Left renal pelvis (tissue), 4 donors: ENCODE data around the gene CERS1. TPM values are rescaled to one million over a fixed set of nuclear protein-coding genes. Genes with fewer than 3 reads are reported as not detected.

Source experiments
- DNase-seq, 4 donors: peaks; one replicate each; pipeline ENCODE4 v3.0.0-alpha.2; 2013; ENCODE audit warnings: low read depth in 4 of 4, low spot score in 3 of 4
- polyA plus RNA-seq, 4 donors: library from polyadenylated mRNA; unstranded; fragments of 120-200 nt; gene quantifications; one replicate each; pipeline ENCODE4 v1.2.1, GENCODE V29; 2013; ENCODE audit not compliant: insufficient read length in 4 of 4

CERS1 gene
- polyA plus RNA-seq, 4 donors: 6.3 to 8.3 (median 6.7) TPM

- DNase-seq: no peak
These were observed 51.1 kb downstream of the CERS1 start for GRCh38 chr19:18844806-18845329.

GRCh38 chr19:18843960-18844359 is 52.0 kb downstream of the CERS1 start:
- no peak for DNase-seq

GRCh38 chr19:18842166-18842565 is 53.8 kb downstream of the CERS1 start:
- no peak for DNase-seq

DNA sequence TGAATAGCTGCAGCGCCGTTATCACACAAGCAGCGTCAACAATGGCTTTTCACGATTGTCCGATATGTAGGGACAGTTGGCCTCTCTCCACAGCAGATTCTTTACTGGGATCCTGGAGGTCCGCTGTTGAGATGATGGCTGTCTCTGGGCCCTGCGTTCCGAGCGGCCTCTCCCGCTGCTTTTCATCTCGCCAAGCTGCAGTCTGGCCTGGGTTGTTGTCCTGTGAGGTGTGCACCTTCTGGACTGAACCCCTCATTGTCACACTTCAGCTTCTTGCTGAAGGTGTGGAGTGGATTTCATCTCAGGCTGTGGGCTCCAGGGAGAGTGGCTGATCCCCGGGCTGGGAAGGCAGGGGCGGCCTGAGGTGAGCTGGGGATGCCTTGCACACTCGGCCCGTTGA is 54.6 kb downstream of the CERS1 start:
- no peak for DNase-seq

- DNase-seq: no peak
These were observed 55.4 kb downstream of the CERS1 start for GRCh38 chr19:18840288-18841267.

DNA sequence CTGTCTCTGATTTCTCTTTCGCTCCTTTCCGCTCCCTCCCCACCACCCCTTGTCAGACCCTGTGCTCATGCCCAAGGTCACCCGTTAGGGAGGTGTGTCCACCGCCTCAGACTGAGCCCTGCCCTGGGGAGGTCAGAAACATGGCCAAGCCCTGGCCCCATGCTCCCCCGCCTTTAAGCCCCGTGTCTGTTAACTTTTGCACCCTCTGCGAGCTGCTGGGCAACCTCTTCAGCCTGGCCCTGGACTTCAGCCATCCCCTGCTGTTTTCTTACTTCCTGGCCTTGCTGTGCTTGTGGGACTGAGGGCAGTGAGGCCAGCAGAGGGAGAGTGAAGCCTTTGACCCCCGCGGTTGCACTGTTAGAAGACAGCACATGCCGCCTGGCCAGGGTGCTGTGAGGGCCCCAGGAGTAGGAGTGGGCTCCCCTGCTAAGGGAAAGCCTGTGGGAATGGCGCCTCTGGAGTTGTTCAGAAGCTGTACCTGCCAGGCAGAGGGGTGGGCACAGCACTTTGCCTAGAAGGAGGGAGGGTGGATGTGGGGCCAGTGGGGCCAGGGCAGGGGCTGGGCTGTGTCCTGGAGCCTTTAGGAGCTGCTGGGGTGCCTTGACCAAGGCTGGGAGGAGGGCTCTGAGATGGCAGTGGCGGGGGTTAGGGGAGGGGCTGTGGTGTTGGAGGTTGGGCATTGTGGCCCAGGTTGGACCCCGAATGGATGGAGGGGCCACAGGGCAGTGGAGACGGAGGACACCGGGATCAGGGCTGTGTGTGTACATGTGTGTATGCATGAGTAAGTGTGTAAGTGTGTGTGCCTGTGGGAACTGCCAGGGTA is 56.3 kb downstream of the CERS1 start:
- DNase-seq: no peak

GRCh38 chr19:18834644-18834984 is 61.3 kb downstream of the CERS1 start:
- no peak for DNase-seq

- DNase-seq: no peak
These were observed 61.9 kb downstream of the CERS1 start for GRCh38 chr19:18833849-18834643.

DNA sequence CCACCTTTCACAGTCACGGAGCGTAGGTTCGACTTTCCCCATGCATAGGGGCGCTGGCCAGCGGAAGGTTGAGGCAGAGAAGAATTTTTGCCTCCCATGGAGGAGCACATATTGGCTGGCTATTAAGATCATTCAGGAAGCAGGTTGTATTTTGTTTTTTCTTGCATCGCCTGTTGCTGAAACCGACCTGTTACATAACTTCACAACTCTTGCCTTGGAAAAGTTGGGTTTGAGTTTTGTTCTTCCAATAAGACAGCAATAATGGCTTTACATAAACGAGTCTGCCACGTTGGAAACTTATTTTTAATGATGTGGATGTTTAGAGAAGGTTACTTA is 62.8 kb downstream of the CERS1 start:
- DNase-seq: no peak

DNA sequence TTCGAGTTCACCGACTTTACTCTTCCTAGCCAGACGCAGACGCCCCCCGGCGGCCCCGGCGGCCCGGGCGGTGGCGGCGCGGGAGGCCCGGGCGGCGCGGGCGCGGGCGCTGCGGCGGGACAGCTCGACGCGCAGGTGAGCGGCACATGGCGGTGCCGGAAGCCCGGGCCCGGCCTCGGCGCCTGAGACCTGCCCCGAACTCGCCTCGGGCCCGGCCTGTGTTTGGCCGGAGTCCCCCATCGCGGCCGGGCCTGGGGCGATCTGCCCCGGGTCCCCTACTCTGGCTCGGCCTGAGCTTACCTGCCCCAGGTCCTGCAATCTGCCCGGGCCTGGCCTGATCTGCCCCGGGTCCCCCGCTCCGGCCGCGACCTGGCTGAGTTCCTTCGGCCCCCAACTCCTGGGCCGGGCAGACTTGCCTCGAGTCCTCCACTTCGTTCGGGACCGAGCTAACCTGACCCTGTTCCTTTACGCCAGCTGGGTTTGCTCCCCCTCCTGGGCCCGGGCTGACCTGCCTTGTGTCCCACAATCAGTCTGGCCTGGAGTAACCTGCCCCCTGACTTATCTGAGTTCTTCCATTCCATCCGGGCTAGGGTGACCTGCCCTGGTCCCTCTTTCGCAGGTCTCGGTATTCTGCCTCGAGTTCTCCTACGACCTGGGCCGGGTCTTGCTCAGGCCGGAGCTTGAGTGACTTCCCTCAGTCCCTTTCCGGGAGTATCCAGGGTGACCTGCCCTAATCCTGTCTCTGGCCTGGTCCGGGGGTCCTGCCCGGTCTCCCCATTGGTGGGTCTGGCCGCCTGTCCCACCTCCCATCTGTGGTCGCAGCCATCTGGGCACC is 63.4 kb downstream of the CERS1 start:
- no peak for DNase-seq

- DNase-seq: peak; percentile 86 to 90 (median 90)
These were observed 64.2 kb downstream of the CERS1 start, which contains the start of gene UPF1 for GRCh38 chr19:18831524-18832305. UPF1 (plus strand) TSS chr19:18831959; CDS start chr19:18832210, 251 bp downstream.

DNA sequence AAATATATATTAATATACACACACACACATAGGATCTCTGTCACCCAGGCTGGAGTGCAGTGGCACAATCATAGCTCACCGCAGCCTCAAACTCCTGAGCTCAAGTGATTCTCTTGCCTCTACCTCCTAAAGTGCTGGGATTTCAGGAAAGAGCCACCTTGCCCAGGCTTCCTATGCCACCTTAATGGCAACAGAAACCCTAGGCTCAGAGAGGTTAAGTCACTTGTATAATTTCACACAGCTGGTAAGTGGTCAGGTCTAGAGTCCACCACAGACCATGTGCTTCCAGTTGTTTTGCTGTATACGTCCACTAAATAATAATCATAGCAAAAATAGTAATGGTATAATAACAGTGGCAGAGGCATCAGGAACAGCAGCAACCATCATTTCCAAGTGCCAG is 65.5 kb downstream of the CERS1 start:
- no peak for DNase-seq

DNA sequence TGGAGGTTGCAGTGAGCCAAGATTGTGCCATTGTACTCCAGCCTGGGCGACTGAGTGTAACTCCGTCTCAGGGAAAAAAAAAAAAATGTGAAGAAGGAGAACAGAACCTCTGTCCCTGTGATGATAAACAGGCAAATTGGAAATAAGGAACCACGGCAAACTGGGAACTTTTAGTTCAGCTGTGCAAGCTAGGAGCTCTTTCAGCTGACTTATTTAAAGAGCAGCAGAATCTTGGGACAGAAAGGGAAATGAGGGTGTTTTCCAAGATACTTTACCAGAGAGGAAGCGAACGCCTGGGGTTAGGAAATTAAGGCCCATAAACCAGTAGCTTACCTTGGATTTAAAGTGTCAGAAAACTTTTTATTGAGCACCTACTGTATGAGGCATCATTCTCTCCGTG is 67.2 kb downstream of the CERS1 start:
- no peak for DNase-seq

Other genes starting within 250 kb of the CERS1 start
- gene CRTC1, start 212.5 kb downstream of the CERS1 start, polyA plus RNA-seq: 10 to 100 TPM; 15.8 to 29.6 (median 17.5) TPM
- under 1 TPM; 0.20 to 0.45 (median 0.29) TPM for gene COMP, start 104.9 kb downstream of the CERS1 start, polyA plus RNA-seq
- 10 to 100 TPM; 33.0 to 62.5 (median 51.6) TPM for gene UPF1, start 64.2 kb downstream of the CERS1 start, polyA plus RNA-seq
- gene COPE, start 23.2 kb upstream of the CERS1 start, polyA plus RNA-seq: 100 to 1,000 TPM in 2 of 4 donors, 10 to 100 TPM in 2; 86.5 to 125 (median 98.0) TPM
- 10 to 100 TPM; 33.4 to 51.5 (median 41.4) TPM for gene DDX49, start 23.6 kb upstream of the CERS1 start, polyA plus RNA-seq
- gene HOMER3, start 45.1 kb upstream of the CERS1 start, polyA plus RNA-seq: 10 to 100 TPM; 44.3 to 77.7 (median 51.1) TPM
- gene SUGP2, start 137.4 kb upstream of the CERS1 start, polyA plus RNA-seq: 100 to 1,000 TPM in 2 of 4 donors, 10 to 100 TPM in 2; 78.4 to 133 (median 90.7) TPM
- gene ARMC6, start 137.4 kb upstream of the CERS1 start, polyA plus RNA-seq: 10 to 100 TPM; 29.8 to 44.4 (median 35.1) TPM
- gene SLC25A42, start 167.8 kb upstream of the CERS1 start, polyA plus RNA-seq: 10 to 100 TPM; 13.0 to 26.7 (median 16.8) TPM
- gene TMEM161A, start 242.3 kb upstream of the CERS1 start, polyA plus RNA-seq: 10 to 100 TPM; 17.6 to 44.6 (median 27.1) TPM